ENCODE data around the gene ACRV1.

Gene ACRV1

DNA sequence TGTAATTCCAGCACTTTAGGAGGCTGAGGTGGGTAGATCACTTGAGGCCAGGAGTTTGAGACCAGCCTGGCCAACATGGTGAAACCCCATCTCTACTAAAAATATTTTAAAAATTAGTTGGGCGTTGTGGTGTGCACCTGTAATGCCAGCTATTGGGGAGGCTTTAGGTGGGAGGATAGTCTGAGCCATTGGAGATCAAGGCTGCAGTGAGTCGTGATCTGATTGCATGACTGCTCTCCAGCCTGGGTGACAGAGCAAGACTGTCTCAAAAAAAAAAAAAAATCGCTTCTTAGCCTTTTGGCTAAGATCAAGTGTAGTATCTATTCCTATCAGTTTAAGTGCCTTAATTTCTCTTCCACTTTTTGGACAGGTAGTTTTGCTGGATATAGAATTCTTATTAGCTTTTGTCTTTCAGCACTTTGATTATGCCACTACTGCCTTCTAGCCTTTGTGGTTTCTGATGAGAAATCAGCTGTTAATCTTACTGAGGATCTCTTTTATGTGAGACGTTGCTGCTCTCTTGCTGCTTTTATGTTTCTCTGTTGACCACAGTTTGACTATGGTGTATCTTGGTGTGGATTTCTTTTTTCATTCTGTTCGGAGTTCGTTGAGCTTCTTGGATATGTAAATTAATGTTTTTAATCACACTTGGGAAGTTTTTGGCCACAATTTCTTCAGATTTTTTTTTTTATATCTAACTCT is 31.0 kb downstream of the ACRV1 start:
- DNase-seq (ENCODE audit: low read depth): no peak

DNA sequence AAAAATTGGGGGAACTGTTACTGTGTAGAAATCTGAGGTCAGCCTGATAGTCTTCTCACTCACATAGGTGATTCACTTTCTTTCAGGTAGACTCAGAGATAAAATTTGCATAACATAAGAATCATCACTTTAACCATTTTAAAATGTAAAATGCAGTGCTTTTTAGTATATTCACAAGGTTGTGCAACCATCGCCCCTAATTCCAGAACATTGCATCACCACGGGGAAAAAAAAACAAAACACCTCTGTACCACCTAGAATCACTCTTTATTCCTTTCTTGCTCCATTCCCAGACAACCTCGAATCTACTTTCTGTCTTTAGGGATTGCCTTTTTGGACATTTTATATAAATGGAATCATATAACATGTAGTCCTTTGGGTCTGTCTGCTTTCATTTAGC is 34.8 kb downstream of the ACRV1 start:
- no peak for DNase-seq (ENCODE audit: low read depth)

DNA sequence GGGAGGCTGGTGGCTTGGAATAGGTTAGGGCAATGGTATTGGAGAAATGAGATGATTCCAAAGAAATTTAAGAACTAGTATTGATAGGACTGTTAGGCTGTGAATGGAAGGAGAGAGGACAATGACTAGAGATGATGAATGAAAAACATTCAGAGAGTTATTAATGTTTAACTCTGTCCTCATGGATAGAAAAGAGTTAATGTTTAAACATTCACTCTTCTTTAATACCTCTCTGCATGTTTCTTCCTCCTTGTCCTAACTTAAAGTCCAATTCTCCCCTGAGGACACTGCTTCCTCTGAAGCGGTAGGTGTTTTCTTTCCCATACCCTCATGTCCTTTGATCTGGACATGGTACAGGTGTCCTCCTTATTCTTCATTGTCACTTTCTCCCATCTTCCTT is 42.3 kb downstream of the ACRV1 start:
- DNase-seq (ENCODE audit: low read depth): no peak

DNA sequence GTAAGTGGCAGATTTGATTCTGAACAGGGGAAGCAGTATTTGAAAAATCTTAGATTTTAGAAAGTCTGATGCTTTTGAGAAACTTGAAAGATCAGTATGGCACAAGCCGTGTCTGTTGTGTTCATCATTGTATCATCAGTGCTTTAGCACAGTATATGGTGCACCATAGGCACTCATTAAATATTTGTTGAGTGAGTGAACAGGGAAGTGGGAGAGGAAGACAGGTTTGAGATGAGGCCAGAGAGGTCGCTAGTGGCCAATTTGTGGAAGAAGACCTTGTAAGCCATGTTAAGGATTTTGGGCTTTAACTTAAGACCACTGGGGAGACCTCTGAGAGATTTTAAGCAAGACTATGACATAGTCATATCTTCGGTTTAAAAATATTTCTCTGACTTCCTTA is 42.8 kb downstream of the ACRV1 start:
- no peak for DNase-seq (ENCODE audit: low read depth)

DNA sequence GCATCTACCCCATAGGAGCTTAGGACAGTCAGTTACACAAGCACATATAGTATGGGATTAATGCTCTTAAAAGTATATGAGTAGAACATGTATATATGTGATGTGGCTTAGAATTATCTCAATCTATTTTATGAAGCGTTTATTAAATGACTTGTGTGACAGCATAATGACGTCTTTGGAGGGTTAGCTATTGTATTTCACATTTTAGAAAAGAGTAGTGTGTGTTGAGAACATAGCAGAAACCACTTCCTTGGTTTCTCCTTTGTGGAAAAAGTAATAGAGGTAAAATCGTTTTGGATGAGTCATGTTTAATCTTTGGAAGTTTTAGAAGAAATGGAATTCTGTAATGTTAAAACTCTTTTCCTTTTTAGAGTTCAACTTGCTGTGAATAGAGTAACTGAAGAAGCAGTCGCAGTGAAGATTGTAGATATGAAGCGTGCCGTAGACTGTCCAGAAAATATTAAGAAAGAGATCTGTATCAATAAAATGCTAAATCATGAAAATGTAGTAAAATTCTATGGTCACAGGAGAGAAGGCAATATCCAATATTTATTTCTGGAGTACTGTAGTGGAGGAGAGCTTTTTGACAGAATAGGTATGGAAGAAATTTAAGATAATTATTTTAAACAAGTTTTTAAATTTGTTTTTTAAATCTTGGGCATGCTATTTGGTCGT is 53.3 kb downstream of the ACRV1 start:
- DNase-seq (ENCODE audit: low read depth): no peak

DNA sequence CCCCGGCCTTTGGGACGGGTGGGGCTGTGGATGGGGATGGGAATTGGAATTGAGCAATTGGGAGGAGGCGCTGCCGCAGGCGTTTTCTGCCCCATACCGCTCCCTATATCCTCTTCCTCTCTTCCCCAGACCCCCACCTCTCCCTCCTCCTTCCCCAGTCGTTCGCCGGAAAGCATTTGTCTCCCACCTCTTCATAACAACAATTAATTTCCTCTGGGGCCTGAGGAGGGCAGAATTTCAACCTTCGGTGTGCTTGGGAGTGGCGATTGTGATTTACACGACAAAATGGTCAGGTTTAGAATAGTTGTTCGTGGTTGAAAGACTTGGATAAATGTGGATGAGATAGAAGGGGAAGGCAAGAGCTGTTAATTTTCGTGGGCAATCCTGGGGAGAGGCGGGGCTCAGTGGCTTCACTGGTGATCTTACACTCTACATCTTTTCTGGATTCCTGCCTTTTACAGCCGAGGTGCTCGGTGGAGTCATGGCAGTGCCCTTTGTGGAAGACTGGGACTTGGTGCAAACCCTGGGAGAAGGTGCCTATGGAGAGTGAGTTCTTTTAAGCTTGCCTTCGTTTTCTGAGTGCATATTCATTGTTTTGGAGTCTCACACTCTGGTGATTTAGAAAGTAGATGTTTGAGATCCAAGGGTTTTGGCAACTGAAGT is 54.2 kb downstream of the ACRV1 start:
- peak; percentile 64 for DNase-seq (ENCODE audit: low read depth)

DNA sequence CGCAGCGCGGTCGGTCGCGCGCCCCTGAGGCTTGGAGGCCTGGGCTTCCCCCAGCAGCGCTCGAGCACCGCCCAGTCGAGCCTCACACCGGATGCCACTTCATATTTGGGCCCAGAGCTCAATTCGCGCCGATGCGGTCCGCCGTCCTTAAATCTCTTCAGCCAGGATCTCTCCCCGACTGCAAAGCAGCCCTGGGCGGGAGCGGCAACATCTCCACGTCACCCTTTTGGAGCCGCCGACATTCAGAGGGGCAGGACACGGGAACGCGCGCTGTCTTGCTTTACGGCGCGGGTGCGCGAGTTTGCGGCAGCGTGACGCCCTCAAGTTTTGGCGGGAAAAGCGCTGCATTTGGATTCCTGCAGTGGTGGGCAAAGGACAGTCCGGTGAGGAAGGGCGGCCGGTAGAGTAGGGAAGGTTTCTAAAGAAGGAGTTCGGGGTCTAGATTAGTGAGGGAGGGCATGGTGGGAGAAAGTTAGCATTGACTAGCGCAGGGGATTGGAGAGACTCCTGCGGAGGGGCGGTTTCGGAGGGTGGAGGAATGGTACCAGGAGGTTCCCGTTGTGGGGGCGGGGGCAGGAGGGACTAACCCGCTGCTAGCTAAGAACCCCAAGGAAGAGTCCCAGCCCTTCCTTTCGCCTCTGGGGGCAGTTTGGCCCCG is 54.9 kb downstream of the ACRV1 start:
- peak; percentile 74 for DNase-seq (ENCODE audit: low read depth)

DNA sequence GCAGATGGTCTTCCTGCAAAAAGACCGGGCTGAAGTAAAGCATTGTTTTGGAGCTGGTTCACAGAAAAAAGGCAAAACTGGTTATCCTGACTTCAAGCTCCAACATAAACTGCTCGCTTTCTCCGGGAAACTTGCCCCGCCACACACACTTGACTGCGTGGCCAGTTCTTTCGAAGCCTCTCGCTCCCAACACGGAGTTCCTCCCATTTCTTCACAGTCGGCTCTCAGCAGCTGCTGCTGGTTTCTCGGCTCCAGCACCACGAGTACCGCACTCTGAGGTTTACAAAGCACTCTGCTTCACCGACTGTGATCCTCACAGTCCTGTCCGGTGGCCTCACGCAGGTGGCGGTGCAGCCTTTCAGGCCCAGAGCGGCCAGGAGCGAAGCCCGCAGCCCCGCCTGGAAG is 55.4 kb downstream of the ACRV1 start:
- no peak for DNase-seq (ENCODE audit: low read depth)

DNA sequence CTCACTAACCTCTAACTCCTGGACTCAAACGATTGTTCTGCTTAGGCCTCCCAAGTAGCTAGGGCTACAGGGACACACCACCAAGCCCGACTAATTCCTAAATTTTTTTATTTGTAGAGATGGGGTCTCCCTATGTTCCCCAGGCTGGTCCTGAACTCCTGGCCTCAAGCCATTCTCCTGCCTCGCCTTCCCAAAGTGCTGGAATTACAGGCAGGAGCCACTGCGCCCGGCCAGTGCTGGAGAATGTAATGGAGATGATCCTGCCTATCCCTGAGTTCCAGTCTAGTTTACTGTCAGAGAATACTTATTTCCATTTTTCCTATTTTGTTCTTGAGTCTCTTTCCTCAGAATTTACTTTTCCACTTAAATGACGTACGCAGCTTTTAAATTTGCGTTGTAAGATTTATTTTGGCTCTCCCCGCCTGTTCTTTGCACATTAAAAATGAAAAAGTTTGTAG is 55.9 kb downstream of the ACRV1 start, which contains the start of gene CHEK1:
TSS of gene CHEK1 (plus strand) at position 408 of the 458 bp plus-strand sequence. CDS start 1,606 bp downstream, outside the sequence.
- no peak for DNase-seq (ENCODE audit: low read depth)

DNA sequence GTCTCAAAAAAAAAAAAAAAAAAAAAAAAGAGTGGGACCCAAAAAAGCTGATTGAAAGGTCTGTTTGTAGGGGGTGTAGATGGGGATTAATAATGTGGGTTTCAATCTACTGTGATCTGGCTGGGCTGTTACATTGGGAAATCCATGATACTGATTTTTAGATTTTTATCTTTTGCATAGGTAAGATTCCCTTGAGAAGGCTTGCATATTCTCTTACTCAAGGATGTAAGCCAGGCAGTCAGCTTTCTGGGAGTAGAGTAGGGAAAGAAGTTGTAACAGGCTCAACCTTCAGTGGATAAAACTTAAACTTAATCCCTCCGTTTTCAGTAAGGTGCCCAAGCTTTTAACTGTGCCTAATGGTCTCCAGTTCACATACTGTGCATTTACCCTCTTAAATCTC is 57.6 kb downstream of the ACRV1 start:
- no peak for DNase-seq (ENCODE audit: low read depth)

DNA sequence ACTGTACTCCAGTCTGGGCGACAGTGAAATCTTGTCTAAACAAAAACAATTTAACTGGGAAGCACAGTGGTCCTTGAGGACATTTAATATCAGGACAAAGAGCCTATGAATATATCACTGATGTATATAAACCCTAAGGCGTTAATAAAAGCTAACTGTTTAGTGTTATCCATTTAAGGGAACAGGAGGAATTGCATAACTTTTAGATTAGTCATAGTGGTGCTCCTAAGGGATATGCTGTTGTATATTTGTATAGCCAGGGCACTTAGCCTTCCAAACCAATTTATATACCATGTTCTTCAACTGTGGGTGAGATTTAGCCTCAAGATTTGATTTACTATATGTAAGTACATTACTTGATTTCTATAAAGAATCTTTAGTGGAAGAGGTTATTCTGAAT is 58.7 kb downstream of the ACRV1 start:
- no peak for DNase-seq (ENCODE audit: low read depth)

Measured in GM04504 (cell line).